ENCODE results near the gene CYP4V2. TPM values are rescaled to one million over a fixed set of nuclear protein-coding genes. Genes with fewer than 3 reads are reported as not detected.

The CYP4V2 gene
- total and polyA plus RNA-seq, 2 experiments from 2014 or later = 1.5 to 3.1 TPM

- TF ChIP-seq ZNF462 (CRISPR knock-in tag; IDR thresholded peaks at IDR 0.05) = no peak
- no peak for TF ChIP-seq ETS1 (IDR thresholded peaks at IDR 0.05)
- TF ChIP-seq JUNB (IDR thresholded peaks at IDR 0.05; ENCODE audit: unreplicated experiment) = no peak
- TF ChIP-seq EZH2phosphoT487 (IDR thresholded peaks at IDR 0.05; ENCODE audit: unreplicated experiment) = no peak
- TF ChIP-seq ZNF331 (CRISPR knock-in tag; IDR thresholded peaks at IDR 0.05; ENCODE audit: low read depth) = no peak
Observed at GRCh38 chr4:186255122-186255521, 63.8 kb downstream of the CYP4V2 start (continued).

- no peaks in the 10 kb centered on the region for H3K79me2 ChIP-seq (replicated peaks; ENCODE audit: insufficient read depth)
- H3K4me2 ChIP-seq = no peak overlapping the region
- H3K36me3 Mint-ChIP-seq (ENCODE audit: low read depth) = peaks cover 57% of the 10 kb centered on the region
- no peak overlapping the region for H3K4me3 ChIP-seq
- ATAC-seq (no peak), DNase-seq (ENCODE audit: low spot score) (no peak)
- H4K20me1 ChIP-seq (replicated peaks; ENCODE audit: insufficient read depth) = no peaks in the 10 kb centered on the region
- H3K4me1 Mint-ChIP-seq = peaks cover 9% of the 10 kb centered on the region
- no peak overlapping the region for H3K27ac Mint-ChIP-seq
- no peak overlapping the region for H2AFZ ChIP-seq
- no peak overlapping the region for H3K4me3 Mint-ChIP-seq
- peaks cover 7% of the 10 kb centered on the region for H3K27me3 Mint-ChIP-seq (ENCODE audit: insufficient read depth, low read depth, poor library complexity)
- peaks cover 13% of the 10 kb centered on the region for H3K9me3 Mint-ChIP-seq
- H3K36me3 ChIP-seq (ENCODE audit: insufficient read depth) = 0 out of 2 replicates have a peak, but pooled peaks cover 4% of the 10 kb centered on the region
- peaks cover 3% of the 10 kb centered on the region; the same call in 1 of the 2 replicates for H3K4me1 ChIP-seq (ENCODE audit: insufficient read depth)
- H3K27me3 ChIP-seq (ENCODE audit: insufficient read depth) = no peaks in the 10 kb centered on the region
- H3K27ac ChIP-seq (ENCODE audit: low read depth) = no peak overlapping the region
- no peaks in the 10 kb centered on the region for H3F3A ChIP-seq (replicated peaks; ENCODE audit: low read depth)
- no peaks in the 10 kb centered on the region; the same call in 1 of the 2 replicates for H3K9me2 ChIP-seq (ENCODE audit: insufficient read depth)
- TF ChIP-seq NANOG (IDR thresholded peaks at IDR 0.05; ENCODE audit: borderline replicate concordance) (no peak), JUNB (IDR thresholded peaks at IDR 0.05; ENCODE audit: unreplicated experiment) (no peak), POLR2AphosphoS5 (IDR thresholded peaks at IDR 0.05; ENCODE audit: low read depth) (no peak), CREB1 (CRISPR knock-in tag; IDR thresholded peaks at IDR 0.05; ENCODE audit: low read depth) (no peak), ZNF462 (CRISPR knock-in tag; IDR thresholded peaks at IDR 0.05) (no peak), EZH2phosphoT487 (IDR thresholded peaks at IDR 0.05; ENCODE audit: unreplicated experiment) (no peak)
Observed at GRCh38 chr4:186258216-186258811, 66.9 kb downstream of the CYP4V2 start.
